HL-60 (cell line): ENCODE data around the gene FPR1.

Experiments used
- CTCF ChIP-seq: IDR thresholded peaks from one replicate; pipeline ENCODE4 v1.5.1; 2011; ENCODE audit warnings: low read length, control low read depth, inconsistent platforms; ENCODE audit not compliant: insufficient read depth
- GABPA ChIP-seq: IDR thresholded peaks from 2 replicates; pipeline ENCODE4 v1.6.1; 2012; ENCODE audit warnings: low read depth
- POLR2AphosphoS5 ChIP-seq: IDR thresholded peaks from 2 replicates; pipeline ENCODE4 v1.6.1; 2012; ENCODE audit warnings: low read depth
- REST ChIP-seq: IDR thresholded peaks from 2 replicates; pipeline ENCODE4 v1.6.1; 2012; ENCODE audit warnings: low read depth; ENCODE audit not compliant: insufficient replicate concordance

GRCh38 chr19:51699170-51699569 is 52.5 kb downstream of the FPR1 start:
- TF ChIP-seq CTCF, result no peak
- TF ChIP-seq REST, result no peak
- no peak for TF ChIP-seq POLR2AphosphoS5
- TF ChIP-seq GABPA, result no peak
